Ishikawa (cell line): Measurements from ENCODE around the gene TBC1D2.

ENCODE experiments used
- CEBPB ChIP-seq: IDR thresholded peaks from 2 replicates; pipeline ENCODE4 v1.6.1; 2012
- CREB1 ChIP-seq: IDR thresholded peaks from 2 replicates; pipeline ENCODE4 v1.6.1; 2012; ENCODE audit warnings: low read depth
- EGR1 ChIP-seq: IDR thresholded peaks from 2 replicates; pipeline ENCODE4 v1.6.1; 2012
- MAX ChIP-seq: IDR thresholded peaks from 2 replicates; pipeline ENCODE4 v1.6.1; 2012
- NFIC ChIP-seq: IDR thresholded peaks from 2 replicates; pipeline ENCODE4 v1.6.1; 2012
- RAD21 ChIP-seq: IDR thresholded peaks from 2 replicates; pipeline ENCODE4 v1.6.1; 2012; ENCODE audit warnings: low read depth
- REST ChIP-seq: IDR thresholded peaks from 2 replicates; pipeline ENCODE4 v1.6.1; 2012; ENCODE audit warnings: low read depth, mild to moderate bottlenecking
- TAF1 ChIP-seq: IDR thresholded peaks from 2 replicates; pipeline ENCODE4 v1.6.1; 2012; ENCODE audit warnings: low read depth, mild to moderate bottlenecking
- TCF12 ChIP-seq: IDR thresholded peaks from 2 replicates; pipeline ENCODE4 v1.6.1; 2012; ENCODE audit warnings: low read depth
- TEAD4 ChIP-seq: IDR thresholded peaks from 2 replicates; pipeline ENCODE4 v1.6.1; 2012
- USF1 ChIP-seq: IDR thresholded peaks from 2 replicates; pipeline ENCODE4 v1.6.1; 2012
- YY1 ChIP-seq: IDR thresholded peaks from 2 replicates; pipeline ENCODE4 v1.6.1; 2012; ENCODE audit warnings: low read depth
- ZBTB7A ChIP-seq: IDR thresholded peaks from 2 replicates; pipeline ENCODE4 v1.6.1; 2012; ENCODE audit warnings: low read depth

GRCh38 chr9:98284754-98285153 lies 29.3 kb upstream of the TBC1D2 start:
- no peak for TF ChIP-seq ZBTB7A
- TF ChIP-seq CEBPB = no peak
- TF ChIP-seq TAF1 = no peak
- no peak for TF ChIP-seq YY1
- TF ChIP-seq USF1 = no peak
- TF ChIP-seq MAX = no peak
- TF ChIP-seq NFIC = no peak
- TF ChIP-seq TEAD4 = no peak
- TF ChIP-seq RAD21 = no peak
- no peak for TF ChIP-seq TCF12
- TF ChIP-seq CREB1 = no peak
- TF ChIP-seq EGR1 = no peak
- TF ChIP-seq REST = peak; percentile 62
